HL-60/S4 (cell line): ENCODE data around the gene GSC2.

Experiments
- in situ Hi-C: fragments of 300-500 bp; cut with MboI; formaldehyde crosslinking; loops from 2 replicates; pipeline ENCODE4 v1.14.3; 2022; ENCODE audit warnings: low sequenced_read_pairs

GSC2 gene, protein sequence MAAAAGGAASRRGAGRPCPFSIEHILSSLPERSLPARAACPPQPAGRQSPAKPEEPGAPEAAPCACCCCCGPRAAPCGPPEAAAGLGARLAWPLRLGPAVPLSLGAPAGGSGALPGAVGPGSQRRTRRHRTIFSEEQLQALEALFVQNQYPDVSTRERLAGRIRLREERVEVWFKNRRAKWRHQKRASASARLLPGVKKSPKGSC

DNA sequence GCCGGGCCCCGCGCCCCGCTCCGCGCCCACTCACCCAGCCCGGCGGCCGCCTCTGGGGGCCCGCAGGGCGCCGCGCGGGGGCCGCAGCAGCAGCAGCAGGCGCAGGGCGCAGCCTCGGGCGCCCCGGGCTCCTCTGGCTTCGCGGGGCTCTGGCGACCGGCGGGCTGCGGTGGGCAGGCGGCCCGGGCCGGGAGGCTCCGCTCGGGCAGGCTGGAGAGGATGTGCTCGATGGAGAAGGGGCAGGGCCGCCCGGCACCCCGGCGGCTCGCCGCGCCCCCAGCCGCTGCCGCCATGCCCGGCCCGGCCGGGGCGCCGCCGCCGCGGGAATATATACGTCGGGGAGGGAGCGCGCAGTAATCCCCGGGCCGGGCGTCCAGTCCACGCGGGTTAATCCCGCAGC, at the start of gene GSC2:
Gene GSC2, minus strand, starts transcription at position 302 of the 400 bp plus-strand sequence. Its CDS starts 9 bp downstream, at position 293.
- in situ Hi-C loops: no loop called here

DNA sequence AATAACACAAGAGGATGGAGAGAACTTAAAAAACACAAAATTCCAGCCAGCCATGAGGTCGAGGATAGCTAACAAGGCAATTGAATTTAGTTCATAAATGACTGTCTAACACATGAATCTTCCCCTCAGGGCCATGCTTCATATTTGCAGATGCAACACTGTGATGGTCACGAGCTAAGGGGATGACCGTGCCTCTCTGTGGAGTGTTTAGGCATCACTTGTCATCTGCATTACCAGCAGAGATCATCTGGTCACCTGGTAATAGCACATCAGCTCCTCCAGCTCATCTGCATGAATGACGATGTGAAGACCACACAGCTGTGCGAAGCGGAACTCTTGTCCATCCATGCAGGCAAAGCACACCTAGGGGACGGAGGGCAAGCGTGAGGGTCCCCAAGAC, 49.4 kb upstream of the GSC2 start:
- in situ Hi-C loops: no loop called here

DNA sequence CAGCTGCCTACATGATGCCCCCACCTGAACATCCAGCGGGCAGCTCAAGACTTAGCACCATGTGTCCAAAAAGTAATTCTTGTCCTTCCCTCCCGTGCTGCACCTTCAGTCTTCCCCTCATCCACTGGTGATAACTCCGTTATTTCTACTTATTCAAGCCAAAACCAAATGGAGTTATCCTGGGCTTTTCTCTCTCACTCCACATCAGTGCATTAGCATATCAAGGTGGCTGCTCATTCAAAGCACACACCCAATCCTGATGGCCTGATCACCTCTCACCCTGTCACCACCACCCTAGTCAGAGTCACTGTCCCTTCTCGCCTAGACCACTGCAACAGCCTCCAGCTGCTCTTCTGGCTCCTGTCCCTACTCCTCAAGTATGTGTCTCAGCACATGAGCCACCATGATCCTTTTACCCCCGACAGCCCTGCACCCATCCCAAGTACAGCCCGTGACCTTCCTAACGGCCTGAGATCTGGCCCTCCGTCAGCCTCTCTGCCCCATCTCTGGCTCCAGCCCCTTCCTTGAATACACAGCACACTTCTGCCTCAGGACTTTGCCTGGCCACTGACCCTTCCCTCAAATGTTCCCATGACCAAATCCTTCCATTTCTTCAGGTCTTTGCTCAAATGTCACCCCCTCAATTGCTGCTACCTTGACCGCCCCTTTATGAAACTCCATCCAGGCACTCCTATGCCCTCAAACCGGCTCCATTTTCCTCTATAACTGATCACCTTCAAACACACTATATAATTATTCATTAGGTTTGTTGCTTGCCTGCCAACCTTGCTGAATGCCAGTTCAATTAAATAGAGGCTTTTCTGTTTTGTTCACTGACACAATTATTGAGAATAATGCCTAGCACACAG, 48.1 kb upstream of the GSC2 start:
- in situ Hi-C loops: no loop called here

DNA sequence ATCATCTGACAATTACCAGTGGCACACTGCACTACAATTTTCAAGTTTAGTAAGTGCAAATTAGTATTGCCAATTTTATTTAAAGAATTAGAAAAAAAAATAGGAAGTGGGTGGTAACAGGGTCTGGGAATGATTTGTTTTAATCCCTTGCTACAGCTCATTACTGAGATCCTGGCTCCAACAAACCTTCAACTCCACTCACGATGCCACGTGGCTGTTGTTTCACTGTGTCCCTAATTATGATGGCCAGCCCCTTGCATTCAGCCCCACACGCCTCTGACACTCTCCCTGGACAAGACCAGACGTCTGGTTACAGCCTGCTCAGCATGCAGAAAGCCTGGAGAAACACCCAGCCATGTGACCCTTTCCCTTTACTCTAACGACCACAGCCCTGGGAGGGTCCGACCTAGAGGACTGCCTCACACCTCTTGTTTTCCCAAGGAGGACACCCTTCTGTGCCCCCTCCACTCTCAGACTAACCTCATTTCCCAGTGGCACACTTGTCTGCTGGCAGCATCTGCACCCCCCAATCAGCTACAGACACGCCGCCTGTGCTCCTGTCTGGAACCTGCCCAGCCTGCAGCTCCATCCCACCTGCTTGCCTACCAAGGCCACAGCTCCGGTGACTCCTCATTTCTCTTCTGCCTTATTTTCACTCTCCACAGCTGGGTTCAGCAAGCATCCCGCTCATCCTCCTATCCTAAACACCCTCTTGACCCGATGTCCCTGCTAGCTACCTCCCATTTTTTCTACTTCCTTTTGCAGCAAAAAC, 46.9 kb upstream of the GSC2 start:
- in situ Hi-C loops: no loop called here

DNA sequence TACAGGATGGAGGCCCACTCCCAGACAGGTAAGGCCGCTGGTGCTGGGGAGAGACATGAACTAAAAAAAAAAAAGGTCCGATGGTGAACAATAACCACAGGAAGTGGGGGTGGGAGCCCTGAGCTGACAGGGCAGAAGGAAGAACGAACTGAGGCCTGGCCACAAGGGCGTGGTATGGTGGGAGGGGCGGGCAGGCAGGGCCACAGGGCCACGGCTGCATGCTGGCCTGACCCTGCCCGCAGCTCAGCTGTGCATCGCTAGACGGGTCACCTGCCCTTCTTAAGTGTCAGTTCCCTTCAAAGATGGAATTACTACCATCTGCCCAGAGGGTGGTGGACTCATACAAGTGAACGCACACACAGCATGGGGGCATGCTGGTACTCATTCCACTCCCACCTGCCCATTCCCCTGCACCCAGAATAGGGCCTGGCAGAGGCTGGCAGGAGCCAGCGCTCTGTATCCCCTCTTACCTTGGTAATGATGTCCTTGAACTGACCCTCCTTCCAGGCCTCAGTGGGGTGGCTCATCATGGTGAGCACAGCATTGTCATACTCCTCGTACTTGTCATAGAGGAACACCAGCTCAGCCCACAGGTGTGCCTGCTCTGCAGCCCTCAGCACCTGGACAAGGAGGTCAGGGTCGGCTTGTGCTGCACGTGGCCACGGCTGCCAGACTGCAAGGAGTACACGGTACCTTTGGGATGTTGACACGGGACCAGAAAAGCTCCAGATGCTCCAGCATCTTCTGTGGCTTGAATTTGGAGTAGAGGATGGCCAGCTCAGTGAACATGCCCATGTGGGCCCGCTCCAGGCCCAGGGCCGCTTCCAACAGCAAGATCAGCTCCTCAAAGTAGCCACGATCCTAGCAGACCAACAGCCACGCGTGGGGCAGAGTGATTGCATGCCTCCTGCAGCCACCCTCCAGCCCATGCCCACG, 46.0 kb upstream of the GSC2 start:
- in situ Hi-C loops: no loop called here

DNA sequence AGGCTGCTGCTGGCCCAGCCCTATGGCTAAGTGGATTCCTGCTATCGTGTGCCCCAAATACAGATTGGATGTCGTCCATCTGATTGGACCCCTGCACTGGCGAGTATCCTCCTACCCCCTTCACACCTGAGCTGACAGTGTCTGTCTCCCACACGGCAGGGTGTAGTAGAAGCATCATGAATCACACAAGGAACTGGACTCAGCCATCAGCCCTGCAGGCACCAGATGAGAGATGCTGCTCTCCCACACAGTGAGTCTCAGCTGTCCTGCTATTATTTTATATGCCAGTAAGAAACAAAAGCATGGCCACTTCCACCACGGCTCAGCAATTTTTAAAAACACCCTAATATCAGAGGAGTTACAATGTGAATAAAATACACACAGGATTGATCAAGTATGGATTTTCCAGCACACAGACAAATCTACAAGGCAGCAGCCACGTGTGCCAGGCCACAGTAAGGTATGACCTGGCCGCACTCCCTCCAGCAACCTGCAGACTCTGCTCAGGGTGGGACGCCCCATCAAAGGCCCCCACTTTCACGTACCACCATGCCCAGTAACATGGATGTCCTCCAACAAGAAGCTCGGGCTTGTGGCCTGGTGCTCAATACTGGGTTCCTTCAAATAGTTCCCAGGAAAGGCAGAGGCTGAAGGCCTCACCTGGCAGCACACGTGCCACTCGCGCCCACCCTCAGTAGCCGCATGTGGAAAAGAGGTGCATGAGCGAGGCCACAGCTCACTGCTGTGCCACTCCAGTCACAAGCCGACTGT, 44.9 kb upstream of the GSC2 start:
- in situ Hi-C loops: no loop called here

DNA sequence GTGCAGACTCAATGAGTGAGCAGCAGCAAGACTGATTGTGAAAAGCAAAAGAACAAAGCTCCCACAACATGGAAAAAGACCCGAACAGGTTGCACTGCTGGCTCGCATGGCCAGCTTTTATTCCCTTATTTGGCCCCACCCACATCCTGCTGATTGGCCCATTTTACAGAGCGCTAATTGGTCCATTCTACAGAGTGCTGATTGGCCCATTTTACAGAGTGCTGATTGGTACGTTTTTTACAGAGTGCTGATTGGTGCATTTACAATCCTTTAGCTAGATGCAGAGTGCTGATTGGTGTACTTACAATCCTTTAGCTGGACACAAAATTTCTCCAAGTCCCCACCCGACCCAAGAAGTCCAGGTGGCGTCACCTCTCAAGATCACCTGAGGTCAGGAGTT, 43.8 kb upstream of the GSC2 start:
- in situ Hi-C loops: no loop called here

DNA sequence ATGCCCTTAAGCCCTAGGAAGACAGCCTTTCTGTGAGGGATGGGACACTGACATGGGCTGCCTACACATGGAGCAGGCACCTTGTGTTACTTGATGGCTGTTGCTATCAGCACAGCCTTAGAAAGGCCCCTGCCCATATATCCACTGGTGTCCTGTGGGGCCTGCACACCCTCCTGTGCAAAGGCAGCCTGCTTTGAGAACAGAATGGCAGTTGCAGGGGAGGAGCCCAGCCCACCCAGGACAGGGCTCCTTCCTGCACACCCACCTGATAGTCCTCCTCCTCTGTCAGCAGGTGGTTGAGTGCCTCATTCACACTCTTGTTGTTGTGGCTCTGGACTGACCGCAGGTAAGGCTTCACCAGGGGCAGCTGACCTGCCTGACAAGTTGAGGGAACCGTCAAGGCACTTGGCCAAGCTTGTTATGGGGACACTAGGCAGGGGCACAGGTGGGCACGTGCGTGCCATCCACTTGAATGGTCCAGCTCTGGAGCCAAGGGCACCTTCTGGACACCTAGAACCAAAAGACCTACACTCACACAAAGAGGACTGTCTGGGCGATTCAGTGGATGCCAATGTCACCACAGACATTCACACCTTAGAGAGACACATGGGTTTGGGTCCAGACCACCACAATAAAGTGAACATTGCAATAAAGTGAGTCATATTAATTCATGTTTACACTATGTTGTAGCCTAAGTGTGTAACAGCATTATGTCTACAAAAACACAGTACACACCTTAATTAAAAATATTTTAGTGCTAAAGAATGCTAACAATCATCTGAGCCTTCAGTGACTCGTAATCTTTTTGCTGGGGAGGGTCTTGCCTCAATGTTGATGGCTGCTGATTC, 37.8 kb upstream of the GSC2 start:
- in situ Hi-C loops: no loop called here

DNA sequence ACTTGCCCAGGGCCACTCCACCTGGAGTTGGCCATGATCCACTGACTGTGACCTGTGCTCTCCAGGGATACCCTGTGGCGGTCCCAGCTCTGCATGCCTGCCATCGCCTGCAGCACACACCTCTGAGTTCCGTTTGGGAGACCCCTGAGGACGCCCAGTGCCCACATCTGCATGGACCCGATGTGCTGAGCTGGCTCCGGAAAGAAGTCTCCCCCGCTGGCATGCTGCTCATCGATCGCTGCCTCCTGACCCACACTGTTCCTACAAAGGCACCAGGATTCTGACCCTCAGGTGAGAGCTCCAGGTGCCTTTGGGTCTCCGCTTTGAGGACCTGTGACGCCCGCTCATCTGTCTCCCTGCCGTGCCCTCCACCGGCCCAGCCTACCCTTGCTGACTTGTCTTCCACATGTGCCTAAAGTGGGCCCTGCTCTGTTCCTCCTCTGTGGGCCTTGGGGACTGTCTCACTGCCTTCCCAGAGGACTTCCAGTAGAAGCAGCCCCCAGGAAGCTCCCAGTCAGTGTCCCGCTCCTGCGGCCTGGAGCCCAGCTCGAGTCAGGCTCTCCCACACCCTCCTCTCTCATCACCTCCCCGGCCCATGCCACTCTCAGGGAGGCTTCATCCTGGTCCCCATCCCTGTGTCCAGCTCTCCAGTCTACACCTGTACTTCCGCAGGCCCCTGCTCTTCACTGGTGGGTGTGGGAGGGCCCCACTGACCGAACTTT, 34.3 kb upstream of the GSC2 start:
- in situ Hi-C loops: no loop called here

DNA sequence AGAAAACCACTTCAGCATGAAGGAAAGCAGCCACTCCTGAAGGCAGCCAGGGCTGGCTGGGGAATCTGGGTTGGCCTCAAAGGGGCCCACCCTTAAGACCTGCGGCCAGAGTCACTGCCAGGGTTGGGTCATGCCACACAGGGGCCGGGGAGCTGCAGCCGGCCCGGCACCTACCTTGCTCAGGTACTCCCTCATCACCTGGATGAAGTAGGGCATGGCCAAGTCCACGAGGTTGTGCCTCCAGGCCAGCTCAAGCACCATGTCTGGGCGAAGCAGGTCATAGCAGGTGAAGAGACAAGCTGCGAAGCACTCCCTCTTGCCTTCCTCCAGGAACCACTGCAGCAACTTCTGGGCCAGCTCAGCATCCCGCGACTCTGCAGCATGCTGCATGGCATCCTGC, 33.1 kb upstream of the GSC2 start:
- in situ Hi-C loops: no loop called here

DNA sequence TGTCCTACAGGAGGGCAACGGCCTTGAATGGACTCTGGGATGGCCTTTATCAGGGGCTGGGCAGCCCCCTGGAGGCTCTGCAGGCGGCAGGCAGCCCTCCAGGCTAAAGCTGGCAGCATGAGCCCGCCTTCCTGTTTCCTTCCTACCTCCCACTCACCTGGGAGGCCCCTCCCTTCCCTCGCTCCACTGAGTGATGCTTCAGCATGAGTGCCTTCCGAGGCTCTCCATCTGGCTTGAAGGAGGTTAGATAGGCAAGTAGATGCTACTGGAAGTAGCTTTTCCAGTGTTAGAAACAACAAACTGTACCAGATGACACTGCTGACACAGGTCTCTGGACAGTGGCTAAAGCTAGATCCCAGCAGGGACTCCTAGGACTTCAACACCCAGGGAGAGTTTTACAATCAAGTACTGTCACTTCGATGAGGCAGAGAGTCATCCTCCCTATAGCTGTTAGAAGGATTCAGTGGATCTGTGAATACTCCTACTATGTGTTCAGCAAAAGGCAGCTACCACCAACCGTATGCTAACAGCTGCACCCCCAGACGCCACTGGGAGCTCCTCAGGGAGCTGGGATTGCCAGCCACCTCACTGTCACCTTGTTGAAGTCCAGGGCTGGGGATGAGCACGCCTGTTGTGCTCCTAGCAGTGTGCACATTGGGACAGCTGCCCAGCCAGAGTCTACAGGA, 32.5 kb upstream of the GSC2 start:
- in situ Hi-C loops: no loop called here

DNA sequence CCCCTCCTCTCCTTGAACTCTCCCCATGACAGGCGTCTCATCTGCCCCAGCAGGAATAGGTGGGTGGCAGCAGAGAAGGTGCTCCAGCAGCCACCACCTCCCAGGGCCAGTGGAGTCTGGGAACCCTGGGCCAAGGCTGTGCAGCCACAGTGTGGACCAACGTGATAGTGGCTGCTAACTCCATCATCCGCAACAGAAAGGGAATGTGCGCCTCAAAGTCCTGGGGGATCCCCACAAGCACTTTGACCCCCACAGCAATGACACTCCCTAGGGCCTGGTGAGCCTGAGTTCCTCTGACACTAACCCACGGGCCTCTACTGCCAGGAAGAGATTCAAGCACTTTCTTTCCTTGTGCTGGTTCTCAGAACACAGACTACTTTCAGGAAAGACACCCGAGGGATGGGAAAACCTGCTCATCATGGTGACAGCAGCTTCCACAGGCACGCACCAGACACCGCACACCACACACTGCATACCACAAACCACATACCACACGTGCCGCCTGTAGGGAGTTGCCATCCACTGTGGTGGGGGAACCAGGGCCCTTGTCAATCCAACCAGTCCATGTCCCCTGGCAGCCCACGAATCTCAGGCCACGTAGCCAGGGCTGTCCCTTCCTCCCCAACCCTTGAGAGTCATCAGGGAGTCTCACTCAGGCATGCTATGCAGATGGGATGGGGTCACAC, 31.8 kb upstream of the GSC2 start:
- in situ Hi-C loops: no loop called here

DNA sequence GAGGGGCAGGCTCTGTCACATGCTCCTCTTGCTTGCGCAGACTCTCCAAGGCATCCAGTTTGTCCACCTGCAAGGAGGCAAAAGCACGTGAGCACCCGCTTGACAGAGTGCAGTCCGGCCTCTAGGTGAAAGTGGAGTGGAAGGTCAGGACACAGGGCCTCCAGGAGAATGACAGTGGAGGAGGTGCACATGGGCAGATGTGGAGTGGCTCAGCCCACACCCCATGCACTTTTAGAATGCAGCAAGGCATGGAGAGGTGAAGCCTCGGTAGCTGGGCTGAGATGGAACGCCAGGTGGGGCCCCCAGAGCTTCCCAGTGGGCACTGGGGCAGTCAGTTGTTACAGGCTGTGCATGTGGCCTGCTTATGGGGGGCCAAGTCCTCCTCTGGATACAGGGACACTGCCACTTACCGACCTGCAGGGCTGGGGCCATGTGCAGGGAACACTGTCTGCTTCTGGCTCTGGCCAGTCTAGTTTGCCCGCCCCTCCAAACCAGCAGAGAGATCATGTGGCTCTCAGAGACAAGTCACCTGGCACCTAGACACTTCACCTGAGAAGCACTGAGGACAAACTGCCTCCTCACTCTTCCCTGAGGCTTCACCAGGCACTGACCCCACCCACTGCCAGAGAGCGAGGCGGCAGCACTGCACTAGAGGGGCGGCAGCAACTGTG, 30.8 kb upstream of the GSC2 start:
- in situ Hi-C loops: no loop called here

DNA sequence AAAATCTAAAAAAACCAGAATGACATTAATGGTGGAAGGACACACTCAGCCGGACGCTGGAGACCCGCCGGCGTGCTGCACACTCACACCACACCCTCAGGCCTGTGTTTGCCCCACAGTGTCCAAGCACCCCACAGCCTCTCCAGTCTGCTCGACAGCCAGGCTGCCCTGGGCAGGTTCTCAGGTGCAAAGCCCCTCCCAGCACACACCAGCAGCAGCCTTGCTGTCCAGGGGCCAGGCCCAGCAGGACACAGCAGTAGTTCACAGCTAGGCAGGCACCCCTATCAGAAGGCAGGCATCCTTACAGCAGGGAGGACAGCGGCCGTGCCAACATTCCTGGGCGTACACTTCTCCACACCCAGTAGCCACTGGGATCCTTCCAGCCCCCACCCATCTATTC, 30.1 kb upstream of the GSC2 start:
- in situ Hi-C loops: no loop called here

DNA sequence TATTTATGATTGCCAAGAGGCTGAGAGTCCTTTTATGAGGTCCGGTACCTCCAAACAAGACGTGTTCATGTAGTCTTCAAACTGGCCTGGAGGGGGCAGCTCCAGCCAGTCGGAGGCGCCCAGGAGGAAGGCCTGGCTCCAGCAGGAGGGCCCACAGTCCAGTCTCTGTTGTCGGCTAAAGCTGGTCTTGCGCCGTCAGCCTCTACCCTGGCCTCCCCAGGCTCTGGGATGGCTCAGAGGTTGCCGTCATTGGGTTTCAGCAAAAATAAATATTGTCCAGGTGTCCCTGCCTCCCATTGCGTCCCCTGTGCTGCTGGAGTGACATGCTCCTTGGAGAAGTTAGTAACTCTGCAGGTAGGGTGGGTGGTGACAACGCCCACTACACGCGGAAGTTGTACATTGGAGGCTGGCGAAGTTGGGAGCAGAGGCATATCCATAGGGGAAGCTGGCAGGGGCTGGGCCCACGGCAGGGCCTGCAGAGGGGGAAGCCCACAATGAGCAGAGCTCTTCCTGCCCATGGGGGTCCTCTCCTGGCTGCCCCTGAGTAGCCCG, 29.5 kb upstream of the GSC2 start:
- in situ Hi-C loops: no loop called here
